ENCODE measurements around the gene CTU2.

DNA sequence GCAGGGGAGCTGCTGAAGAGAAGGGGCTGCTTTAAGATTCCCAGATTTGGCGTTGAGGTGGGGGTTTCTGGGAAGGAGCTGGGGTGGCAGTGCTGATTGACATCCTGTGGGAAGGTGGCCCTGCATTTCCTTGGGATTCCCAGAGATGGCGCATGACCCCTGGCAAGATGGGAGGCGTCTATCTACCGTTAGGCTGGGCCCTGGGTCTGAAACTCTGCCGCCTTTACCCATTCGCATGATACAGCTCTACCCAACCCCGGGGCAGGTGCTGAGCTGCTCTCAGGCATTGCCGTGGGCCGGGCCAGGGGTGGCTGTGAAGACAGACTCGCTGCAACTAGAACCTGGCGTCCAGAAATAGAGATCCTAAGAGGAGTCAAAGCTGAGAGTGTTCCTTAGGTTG is 33.5 kb upstream of the CTU2 start:
- TF ChIP-seq, protein P1, sequence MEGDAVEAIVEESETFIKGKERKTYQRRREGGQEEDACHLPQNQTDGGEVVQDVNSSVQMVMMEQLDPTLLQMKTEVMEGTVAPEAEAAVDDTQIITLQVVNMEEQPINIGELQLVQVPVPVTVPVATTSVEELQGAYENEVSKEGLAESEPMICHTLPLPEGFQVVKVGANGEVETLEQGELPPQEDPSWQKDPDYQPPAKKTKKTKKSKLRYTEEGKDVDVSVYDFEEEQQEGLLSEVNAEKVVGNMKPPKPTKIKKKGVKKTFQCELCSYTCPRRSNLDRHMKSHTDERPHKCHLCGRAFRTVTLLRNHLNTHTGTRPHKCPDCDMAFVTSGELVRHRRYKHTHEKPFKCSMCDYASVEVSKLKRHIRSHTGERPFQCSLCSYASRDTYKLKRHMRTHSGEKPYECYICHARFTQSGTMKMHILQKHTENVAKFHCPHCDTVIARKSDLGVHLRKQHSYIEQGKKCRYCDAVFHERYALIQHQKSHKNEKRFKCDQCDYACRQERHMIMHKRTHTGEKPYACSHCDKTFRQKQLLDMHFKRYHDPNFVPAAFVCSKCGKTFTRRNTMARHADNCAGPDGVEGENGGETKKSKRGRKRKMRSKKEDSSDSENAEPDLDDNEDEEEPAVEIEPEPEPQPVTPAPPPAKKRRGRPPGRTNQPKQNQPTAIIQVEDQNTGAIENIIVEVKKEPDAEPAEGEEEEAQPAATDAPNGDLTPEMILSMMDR (IDR thresholded peaks at IDR 0.05) = no peak
- TF ChIP-seq POLR2A (IDR thresholded peaks at IDR 0.05) = no peak
